ENCODE results near the gene BANF2. TPM values are rescaled to one million over a fixed set of nuclear protein-coding genes. Genes with fewer than 3 reads are reported as not detected.

The BANF2 gene
- polyA plus RNA-seq, 3 donors: not detected

- 100% methylated on average over 1 of the region's 1 CpG for WGBS (ENCODE audit: insufficient coverage)
- H3K9me3 Mint-ChIP-seq: peaks cover 0 to 2% (median 0%) of the 10 kb centered on the region in 7 donors
Observed at GRCh38 chr20:17714597-17714996, 14.8 kb downstream of the BANF2 start.

GRCh38 chr20:17715075-17715474, 15.3 kb downstream of the BANF2 start:
- Histone ChIP-seq H3K79me2 (ENCODE audit: insufficient read depth, low read length) (no peaks in the 10 kb centered on the region), H4K20me1 (ENCODE audit: insufficient read depth, low read length) (no peaks in the 10 kb centered on the region), H3K4me1 (ENCODE audit: control insufficient read depth in 1 of 2, insufficient read depth in 2 of 2, low read length in 2 of 2) (no peaks in the 10 kb centered on the region), H3K27me3 (ENCODE audit: control insufficient read depth in 2 of 2, insufficient read depth in 2 of 2, low read length in 2 of 2) (no peaks in the 10 kb centered on the region), H3K9ac (ENCODE audit: insufficient read depth, low read length, poor library complexity, severe bottlenecking) (no peak overlapping the region), H2AFZ (ENCODE audit: insufficient read depth, low read depth, low read length, poor library complexity, severe bottlenecking) (no peak overlapping the region), H3K4me2 (replicated peaks; ENCODE audit: extremely low read depth, low read length, poor library complexity, severe bottlenecking) (no peak overlapping the region), H3K4me3 (replicated peaks in 1 of 3; ENCODE audit: low read depth in 2 of 3, low read length in 3 of 3) (no peak overlapping the region), H3K9me3 (replicated peaks in 1 of 2; ENCODE audit: control insufficient read depth in 1 of 2, insufficient read depth in 1 of 2, low read length in 2 of 2) (no peaks in the 10 kb centered on the region), H3K27ac (ENCODE audit: low read depth in 1 of 2, low read length in 2 of 2) (no peak overlapping the region), H3K36me3 (replicated peaks in 1 of 2; ENCODE audit: control insufficient read depth in 1 of 2, insufficient read depth in 2 of 2, low read length in 2 of 2) (no peaks in the 10 kb centered on the region)
- intact Hi-C loops (cut with micrococcal nuclease): no loop called here
- no peaks in the 10 kb centered on the region for H3K36me3 Mint-ChIP-seq
- peaks cover 0 to 2% (median 0%) of the 10 kb centered on the region in 7 donors for H3K9me3 Mint-ChIP-seq
- no peak for TF ChIP-seq CTCF (IDR thresholded peaks at IDR 0.05)
- peaks cover 0 to 3% (median 3%) of the 10 kb centered on the region in 3 donors for H3K27me3 Mint-ChIP-seq (ENCODE audit: low read depth in 3 of 3)
- H3K4me1 Mint-ChIP-seq: no peaks in the 10 kb centered on the region
- no peak for DNase-seq
- 100% methylated on average over 1 of the region's 5 CpGs for WGBS (ENCODE audit: insufficient coverage)
- no peak overlapping the region for H3K4me3 Mint-ChIP-seq
- no peak overlapping the region for H3K27ac Mint-ChIP-seq

More at GRCh38 chr20:17714597-17714996, 14.8 kb downstream of the BANF2 start:
- no peak overlapping the region for H3K27ac Mint-ChIP-seq
- no peak for DNase-seq
- H3K4me1 ChIP-seq (ENCODE audit: control insufficient read depth in 1 of 2, insufficient read depth in 2 of 2, low read length in 2 of 2): no peaks in the 10 kb centered on the region
- TF ChIP-seq CTCF (IDR thresholded peaks at IDR 0.05): no peak
- H3K4me2 ChIP-seq (replicated peaks; ENCODE audit: extremely low read depth, low read length, poor library complexity, severe bottlenecking): no peak overlapping the region
- no peak overlapping the region for H3K9ac ChIP-seq (ENCODE audit: insufficient read depth, low read length, poor library complexity, severe bottlenecking)
- H3K27me3 Mint-ChIP-seq (ENCODE audit: low read depth in 3 of 3): peaks cover 0 to 3% (median 3%) of the 10 kb centered on the region in 3 donors
- no peaks in the 10 kb centered on the region for H3K9me3 ChIP-seq (replicated peaks in 1 of 2; ENCODE audit: control insufficient read depth in 1 of 2, insufficient read depth in 1 of 2, low read length in 2 of 2)
- no peaks in the 10 kb centered on the region for H3K4me1 Mint-ChIP-seq
- H3K36me3 Mint-ChIP-seq: no peaks in the 10 kb centered on the region
- no peaks in the 10 kb centered on the region for H3K79me2 ChIP-seq (ENCODE audit: insufficient read depth, low read length)
- H4K20me1 ChIP-seq (ENCODE audit: insufficient read depth, low read length): no peaks in the 10 kb centered on the region
- intact Hi-C loops (cut with micrococcal nuclease): no loop called here
- H3K27ac ChIP-seq (ENCODE audit: low read depth in 1 of 2, low read length in 2 of 2): no peak overlapping the region
- H3K4me3 ChIP-seq (replicated peaks in 1 of 3; ENCODE audit: low read depth in 2 of 3, low read length in 3 of 3): no peak overlapping the region
- H3K27me3 ChIP-seq (ENCODE audit: control insufficient read depth in 2 of 2, insufficient read depth in 2 of 2, low read length in 2 of 2): no peaks in the 10 kb centered on the region
- no peaks in the 10 kb centered on the region for H3K36me3 ChIP-seq (replicated peaks in 1 of 2; ENCODE audit: control insufficient read depth in 1 of 2, insufficient read depth in 2 of 2, low read length in 2 of 2)
- H3K4me3 Mint-ChIP-seq: no peak overlapping the region
- H2AFZ ChIP-seq (ENCODE audit: insufficient read depth, low read depth, low read length, poor library complexity, severe bottlenecking): no peak overlapping the region
